H1 (cell line): ENCODE measurements around the gene FIBIN. TPM values are rescaled to one million over a fixed set of nuclear protein-coding genes. Genes with fewer than 3 reads are reported as not detected.

Experiments
- CTCF ChIA-PET: fragments of 300-600 bp; sonication (Branson Sonifier 250); formaldehyde crosslinking; loops from one replicate; lab custom pipeline; 2021; ENCODE audit not compliant: partially characterized antibody; lab: Charles Lee
- POLR2A ChIA-PET: fragments of 300-600 bp; sonication (Branson Sonifier 250); formaldehyde crosslinking; loops from one replicate; lab custom pipeline; 2021; ENCODE audit warnings: inconsistent platforms; ENCODE audit not compliant: partially characterized antibody; lab: Charles Lee
- DNase-seq, 2 experiments: peaks; one replicate each; pipeline versions ENCODE4 v3.0.0 to v3.0.0-alpha.2; 2010 to 2022; ENCODE audit warnings: low spot score in 2 of 2, low read depth in 1 of 2, mixed read lengths in 1 of 2
- FAIRE-seq: peaks from 2 replicates; lab custom pipeline; 2011; peaks lifted over from hg19 to GRCh38; lab: Jason Lieb, UNC
- H2AFZ ChIP-seq: 2 replicates; pipeline ENCODE4 v1.8.1; 2012; ENCODE audit warnings: low read length, inconsistent platforms
- H2AK5ac ChIP-seq: 2 replicates; pipeline ENCODE4 v1.6.1; 2013; ENCODE audit warnings: low read depth, low read length
- H2BK120ac ChIP-seq: replicated peaks from 2 replicates; pipeline ENCODE3; 2013; ENCODE audit warnings: low read depth, low read length, inconsistent platforms
- H2BK12ac ChIP-seq: 2 replicates; pipeline ENCODE4 v1.6.1; 2013; ENCODE audit warnings: low read depth, low read length
- H2BK15ac ChIP-seq: 2 replicates; pipeline ENCODE4 v1.6.1; 2013; ENCODE audit warnings: low read length
- H2BK20ac ChIP-seq: 2 replicates; pipeline ENCODE4 v1.6.1; 2013; ENCODE audit warnings: low read length
- H2BK5ac ChIP-seq: 2 replicates; pipeline ENCODE4 v1.6.1; 2013; ENCODE audit warnings: low read depth, low read length
- H3K14ac ChIP-seq: 2 replicates; pipeline ENCODE4 v1.6.1; 2013; ENCODE audit warnings: inconsistent platforms; ENCODE audit not compliant: insufficient read length
- H3K18ac ChIP-seq: 2 replicates; pipeline ENCODE4 v1.6.1; 2013; ENCODE audit warnings: low read length; ENCODE audit errors: extremely low read depth
- H3K23ac ChIP-seq: 2 replicates; pipeline ENCODE4 v1.6.1; 2013; ENCODE audit warnings: inconsistent platforms; ENCODE audit not compliant: insufficient read length
- H3K23me2 ChIP-seq: 2 replicates; pipeline ENCODE4 v1.6.1; 2013; ENCODE audit warnings: low read depth, low read length
- H3K27ac ChIP-seq: 2 replicates; pipeline ENCODE4 v1.6.1; 2011; ENCODE audit warnings: low read depth, low read length, inconsistent platforms
- H3K27me3 ChIP-seq, 4 experiments: replicated peaks in 1 of 4; 1 replicate in 1 of 4; 2 replicates in 3 of 4; pipeline versions ENCODE4 v1.6.1 to v1.8.1; 2011 to 2013; ENCODE audit warnings: low read length in 3 of 4, mild to moderate bottlenecking in 3 of 4, inconsistent platforms in 2 of 4, mixed read lengths in 2 of 4, moderate library complexity in 1 of 4; ENCODE audit not compliant: control insufficient read depth in 3 of 4, insufficient read depth in 3 of 4; ENCODE audit errors: extremely low read depth in 1 of 4
- H3K36me3 ChIP-seq, 4 experiments: 2 replicates each; pipeline versions ENCODE4 v1.6.1 to v1.8.1; 2011 to 2013; ENCODE audit warnings: mild to moderate bottlenecking in 4 of 4, low read length in 3 of 4, moderate library complexity in 2 of 4, control low read depth in 1 of 4, inconsistent platforms in 1 of 4; ENCODE audit not compliant: insufficient read depth in 4 of 4, control insufficient read depth in 2 of 4
- H3K4ac ChIP-seq: replicated peaks from 2 replicates; pipeline ENCODE3; 2013; ENCODE audit warnings: low read length, low read depth, mixed read lengths, inconsistent platforms; ENCODE audit not compliant: insufficient read length
- H3K4me1 ChIP-seq, 4 experiments: replicated peaks in 1 of 4; 1 replicate in 1 of 4; 2 replicates in 3 of 4; pipeline versions ENCODE4 v1.6.1 to v1.8.1; 2011 to 2013; ENCODE audit warnings: low read length in 3 of 4, inconsistent platforms in 2 of 4, mixed read lengths in 1 of 4; ENCODE audit not compliant: insufficient read depth in 4 of 4, control insufficient read depth in 3 of 4
- H3K4me2 ChIP-seq, 2 experiments: 2 replicates each; pipeline versions ENCODE4 v1.6.1 to v1.8.1; 2011 to 2013; ENCODE audit warnings: low read depth in 2 of 2, low read length in 2 of 2, control low read depth in 1 of 2, inconsistent platforms in 1 of 2, mild to moderate bottlenecking in 1 of 2; ENCODE audit not compliant: insufficient read depth in 1 of 2
- H3K4me3 ChIP-seq, 4 experiments: fragments of 200-600, 300-600 bp in 1 of 4; sonication (generic), shearing (Covaris generic), sonication (Bioruptor Twin) in 1 of 4; 2 replicates each; pipeline versions ENCODE4 v1.5.1 to v1.8.1; 2011 to 2016; ENCODE audit warnings: low read length in 4 of 4, low read depth in 3 of 4, control low read depth in 2 of 4, inconsistent platforms in 2 of 4, mild to moderate bottlenecking in 2 of 4, mixed read lengths in 1 of 4, moderate library complexity in 1 of 4; ENCODE audit not compliant: insufficient read depth in 2 of 4; ENCODE audit errors: extremely low read depth in 1 of 4
- H3K56ac ChIP-seq: replicated peaks from 2 replicates; pipeline ENCODE3; 2013; ENCODE audit warnings: low read depth, mild to moderate bottlenecking, mixed read lengths, low read length, inconsistent platforms; ENCODE audit not compliant: insufficient read length
- H3K79me1 ChIP-seq: 2 replicates; pipeline ENCODE4 v1.6.1; 2013; ENCODE audit warnings: low read depth, low read length, control low read depth
- H3K79me2 ChIP-seq, 2 experiments: 2 replicates each; pipeline versions ENCODE4 v1.6.1 to v1.8.1; 2012 to 2013; ENCODE audit warnings: low read length in 2 of 2, mild to moderate bottlenecking in 2 of 2, inconsistent platforms in 1 of 2; ENCODE audit not compliant: insufficient read depth in 2 of 2, control insufficient read depth in 1 of 2
- H3K9ac ChIP-seq, 4 experiments: replicated peaks in 1 of 4; 1 replicate in 1 of 4; 2 replicates in 3 of 4; pipeline versions ENCODE4 v1.6.1 to v1.8.1; 2011 to 2013; ENCODE audit warnings: low read depth in 3 of 4, low read length in 3 of 4, control low read depth in 2 of 4, mild to moderate bottlenecking in 2 of 4, moderate library complexity in 2 of 4, inconsistent platforms in 1 of 4; ENCODE audit errors: extremely low read depth in 1 of 4
- H3K9me3 ChIP-seq, 2 experiments: 2 replicates each; pipeline versions ENCODE4 v1.6.1 to v1.8.1; 2012 to 2013; ENCODE audit warnings: mild to moderate bottlenecking in 2 of 2, moderate library complexity in 2 of 2, control low read depth in 1 of 2, inconsistent platforms in 1 of 2, low read depth in 1 of 2, low read length in 1 of 2, mixed read lengths in 1 of 2; ENCODE audit not compliant: insufficient read depth in 2 of 2
- H4K20me1 ChIP-seq, 2 experiments: replicated peaks in 1 of 2; 2 replicates each; pipeline versions ENCODE3 to v1.8.1; 2011 to 2013; ENCODE audit warnings: inconsistent platforms in 2 of 2, low read length in 2 of 2, mild to moderate bottlenecking in 1 of 2; ENCODE audit not compliant: insufficient read depth in 2 of 2, control insufficient read depth in 1 of 2
- H4K5ac ChIP-seq: 2 replicates; pipeline ENCODE4 v1.6.1; 2013; ENCODE audit warnings: low read length, low read depth, mixed read lengths, inconsistent platforms; ENCODE audit not compliant: insufficient read length
- H4K8ac ChIP-seq: 2 replicates; pipeline ENCODE4 v1.8.0; 2013; ENCODE audit warnings: mild to moderate bottlenecking, moderate library complexity, low read length, inconsistent platforms; ENCODE audit not compliant: insufficient read depth; ENCODE audit errors: extremely low read depth
- H4K91ac ChIP-seq: replicated peaks from 2 replicates; pipeline ENCODE3; 2013; ENCODE audit warnings: low read length, mixed read lengths, inconsistent platforms; ENCODE audit not compliant: insufficient read length
- CBX8 ChIP-seq: fragments of 300-800, 300-1000 bp; sonication (generic); IDR thresholded peaks from 2 replicates; pipeline ENCODE4 v1.7.1; 2016; ENCODE audit warnings: low read depth, low read length, borderline replicate concordance
- CHD2 ChIP-seq: IDR thresholded peaks from 2 replicates; pipeline ENCODE4 v1.6.1; 2012; ENCODE audit warnings: low read length, improper control_type of control experiment
- CTCF ChIP-seq, 3 experiments: IDR thresholded peaks; 1 replicate in 2 of 3; 2 replicates in 1 of 3; pipeline versions ENCODE4 v1.5.1 to v1.6.1; 2011; ENCODE audit warnings: low read length in 3 of 3, mild to moderate bottlenecking in 3 of 3, inconsistent platforms in 2 of 3, low read depth in 1 of 3, moderate library complexity in 1 of 3; ENCODE audit not compliant: insufficient read depth in 1 of 3; ENCODE audit errors: control extremely low read depth in 1 of 3
- FOSL1 ChIP-seq: IDR thresholded peaks from 2 replicates; pipeline ENCODE4 v1.6.1; 2011; ENCODE audit warnings: mild to moderate bottlenecking, low read depth, low read length, moderate library complexity; ENCODE audit not compliant: insufficient read depth
- HDAC2 ChIP-seq, 2 experiments: fragments of 300-600 bp in 1 of 2; sonication (generic) in 1 of 2; IDR thresholded peaks; 2 replicates each; pipeline ENCODE4 v1.6.1; 2011 to 2012; ENCODE audit warnings: low read depth in 2 of 2, low read length in 2 of 2, mild to moderate bottlenecking in 2 of 2, moderate library complexity in 2 of 2, borderline replicate concordance in 1 of 2, inconsistent platforms in 1 of 2
- JUN ChIP-seq: IDR thresholded peaks from 2 replicates; pipeline ENCODE4 v1.6.1; 2011; ENCODE audit warnings: low read depth, mild to moderate bottlenecking, improper control_type of control experiment, low read length
- MAFK ChIP-seq: IDR thresholded peaks from 2 replicates; pipeline ENCODE4 v1.6.1; 2012; ENCODE audit warnings: low read depth, mild to moderate bottlenecking, improper control_type of control experiment, low read length
- RAD21 ChIP-seq, 2 experiments: IDR thresholded peaks in 1 of 2; conservative IDR thresholded peaks in 1 of 2; 2 replicates each; pipeline ENCODE4 v1.6.1; 2011; ENCODE audit warnings: low read depth in 2 of 2, low read length in 2 of 2, improper control_type of control experiment in 1 of 2, inconsistent platforms in 1 of 2, mild to moderate bottlenecking in 1 of 2, moderate library complexity in 1 of 2
- RBBP5 ChIP-seq: IDR thresholded peaks from 2 replicates; pipeline ENCODE4 v1.7.1; 2012; ENCODE audit warnings: low read depth, mild to moderate bottlenecking, inconsistent platforms, low read length, moderate library complexity, borderline replicate concordance
- SUZ12 ChIP-seq: fragments of 200-600 bp; sonication (generic); IDR thresholded peaks from 2 replicates; pipeline ENCODE4 v1.6.1; 2012; ENCODE audit warnings: mild to moderate bottlenecking, inconsistent platforms, low read length, moderate library complexity, mixed read lengths
- ZNF274 ChIP-seq: IDR thresholded peaks from 2 replicates; pipeline ENCODE4 v1.7.0; 2012; ENCODE audit warnings: low read length, borderline replicate concordance; ENCODE audit errors: extremely low read depth
- WGBS, 2 experiments: shearing (Covaris generic) in 1 of 2; methylation state at CpG; one replicate each; pipeline versions ENCODE4 v1.1.6 to v1.1.7; 2013 to 2015; ENCODE audit warnings: low lambda C conversion rate in 2 of 2, mixed read lengths in 2 of 2, inconsistent platforms in 1 of 2, low coverage in 1 of 2, missing lambda C conversion rate in 1 of 2; ENCODE audit not compliant: insufficient replicate concordance in 2 of 2, insufficient coverage in 1 of 2, insufficient read length in 1 of 2; ENCODE audit errors: extremely low coverage in 1 of 2, missing lambda C conversion rate in 1 of 2; 5-methylcytosine and 5-hydroxymethylcytosine counted together
- polyA plus RNA-seq, 7 experiments: library from polyadenylated mRNA; depleted of rRNA in 3 of 7; stranded (reverse) in 5 of 7; unstranded in 2 of 7; fragments of >200 nt in 5 of 7; fragments of 200-250 nt in 2 of 7; gene quantifications; 1 replicate in 5 of 7; 2 replicates in 1 of 7; 4 replicates in 1 of 7; pipeline versions ENCODE4 v1.2.1 to v1.2.3, GENCODE V29; 2011 to 2013; ENCODE audit warnings: missing spikeins in 2 of 7, mixed read lengths in 2 of 7
- total RNA-seq: library from RNA; stranded (reverse); fragmentation: NEBNext Ultra II Directional; extraction: Animal tissue kit (Norgen Biotek cat#: 25700); gene quantifications from 2 replicates; pipeline ENCODE4 v1.2.1, GENCODE V29; 2021

Gene FIBIN
- total and polyA plus RNA-seq, 2 of the 8 experiments (the other 6 are each of a cell fraction or from before 2014, with no cell fraction given), result 0.38 to 0.45 TPM

- WGBS, 2 experiments, result 91% methylated on average over 5 of the region's 5 CpGs; no CpG with 5 or more reads in 1 of the 2 experiments
- TF ChIP-seq MAFK, result no peak
- no peak for TF ChIP-seq CHD2
- no peak for TF ChIP-seq CTCF (IDR thresholded peaks at IDR 0.05; ENCODE audit: control extremely low read depth in 1 of 3, insufficient read depth in 1 of 3, low read depth in 1 of 3, low read length in 3 of 3)
- TF ChIP-seq CBX8, result no peak
- TF ChIP-seq JUN, result no peak
- TF ChIP-seq RBBP5, result no peak
- no peak for TF ChIP-seq SUZ12
- TF ChIP-seq ZNF274, result no peak
- no peak for TF ChIP-seq FOSL1
- TF ChIP-seq HDAC2 (IDR thresholded peaks at IDR 0.05; ENCODE audit: borderline replicate concordance in 1 of 2, low read depth in 2 of 2, low read length in 2 of 2), result no peak
- TF ChIP-seq RAD21 (IDR thresholded peaks at IDR 0.05 in 1 of 2, conservative IDR thresholded peaks at IDR 0.05 in 1 of 2; ENCODE audit: low read depth in 2 of 2, low read length in 2 of 2), result no peak
These were observed 17.5 kb upstream of the FIBIN start for GRCh38 chr11:26976389-26976788.

More at GRCh38 chr11:26976389-26976788, 17.5 kb upstream of the FIBIN start:
- H3K27me3 ChIP-seq, result no peaks in the 10 kb centered on the region
- no peak overlapping the region for H2BK15ac ChIP-seq
- H3K4me1 ChIP-seq, result no peaks in the 10 kb centered on the region
- no peak overlapping the region for H3K4ac ChIP-seq
- no peak overlapping the region for H2BK120ac ChIP-seq
- no peak overlapping the region for H3K18ac ChIP-seq
- no peak overlapping the region for H3K27ac ChIP-seq
- H2BK20ac ChIP-seq, result no peak overlapping the region
- H2AFZ ChIP-seq, result no peak overlapping the region
- no peak for DNase-seq
- no peak overlapping the region for H3K4me2 ChIP-seq
- no peak overlapping the region for H4K91ac ChIP-seq
- H3K4me3 ChIP-seq, result no peak overlapping the region
- no peak overlapping the region for H2BK12ac ChIP-seq
- no peaks in the 10 kb centered on the region for H3K79me1 ChIP-seq
- no peaks in the 10 kb centered on the region for H3K23me2 ChIP-seq
- H4K5ac ChIP-seq, result no peak overlapping the region
- H2AK5ac ChIP-seq, result no peak overlapping the region
- H3K9me3 ChIP-seq, result peaks cover 0 to 3% of the 10 kb centered on the region in 2 experiments; a peak in 1 of 4 replicates
- no peak overlapping the region for H3K14ac ChIP-seq
- POLR2A ChIA-PET, result interaction anchor here (1.0 kb wide), 1 partner anchor 12 kb away, joined by 3 read pairs; no protein-coding TSS in a partner anchor
- H4K8ac ChIP-seq, result no peak overlapping the region
- H3K9ac ChIP-seq, result no peak overlapping the region
- no peaks in the 10 kb centered on the region for H3K79me2 ChIP-seq
- no peak overlapping the region for H3K23ac ChIP-seq
- no peak overlapping the region for H2BK5ac ChIP-seq
- no peaks in the 10 kb centered on the region for H3K36me3 ChIP-seq
- FAIRE-seq, result no peak
- CTCF ChIA-PET, result interaction anchor here (0.7 to 1.4 kb wide), 4 partner anchors 12 to 181 kb away, joined by 3 to 4 read pairs (median 3); no protein-coding TSS in a partner anchor
- no peak overlapping the region for H3K56ac ChIP-seq
- no peaks in the 10 kb centered on the region for H4K20me1 ChIP-seq
